NCI-H1092 treated with DMSO at 0.1 percent for 48 hours (cell line): ENCODE measurements around the gene TGFBRAP1.

Experiments
- DNase-seq: peaks from one replicate; lab custom pipeline; 2025; lab: John Stamatoyannopoulos, UW

TGFBRAP1 gene

GRCh38 chr2:105329561-105330495 is at the start of gene TGFBRAP1:
TSS of gene TGFBRAP1 (minus strand) at chr2:105329735. CDS start at chr2:105308301, 21,434 bp downstream.
- DNase-seq, result peak; percentile 12

GRCh38 chr2:105378921-105379383 is 49.4 kb upstream of the TGFBRAP1 start:
- DNase-seq, result no peak

- DNase-seq, result no peak
These were observed 48.8 kb upstream of the TGFBRAP1 start for GRCh38 chr2:105378276-105378840.

- no peak for DNase-seq
These were observed 48.3 kb upstream of the TGFBRAP1 start for GRCh38 chr2:105377871-105378270.

- no peak for DNase-seq
These were observed 47.3 kb upstream of the TGFBRAP1 start for GRCh38 chr2:105376789-105377240.

- DNase-seq, result no peak
These were observed 46.5 kb upstream of the TGFBRAP1 start for GRCh38 chr2:105376010-105376409.

- DNase-seq, result no peak
These were observed 45.5 kb upstream of the TGFBRAP1 start for GRCh38 chr2:105375001-105375561.

- no peak for DNase-seq
These were observed 44.4 kb upstream of the TGFBRAP1 start for GRCh38 chr2:105373895-105374401.

- DNase-seq, result no peak
These were observed 43.8 kb upstream of the TGFBRAP1 start for GRCh38 chr2:105373344-105373781.

GRCh38 chr2:105371810-105372209 is 42.3 kb upstream of the TGFBRAP1 start:
- DNase-seq, result no peak

GRCh38 chr2:105371156-105371555 is 41.6 kb upstream of the TGFBRAP1 start:
- no peak for DNase-seq

- peak; percentile 46 for DNase-seq
These were observed 40.5 kb upstream of the TGFBRAP1 start for GRCh38 chr2:105369777-105370690.

GRCh38 chr2:105368759-105369408 is 39.3 kb upstream of the TGFBRAP1 start:
- DNase-seq, result no peak

- no peak for DNase-seq
These were observed 35.7 kb upstream of the TGFBRAP1 start for GRCh38 chr2:105365206-105365605.

- no peak for DNase-seq
These were observed 35.1 kb upstream of the TGFBRAP1 start for GRCh38 chr2:105364436-105365139.

- DNase-seq, result no peak
These were observed 33.5 kb upstream of the TGFBRAP1 start for GRCh38 chr2:105362862-105363591.

GRCh38 chr2:105361102-105361889 is 31.8 kb upstream of the TGFBRAP1 start:
- no peak for DNase-seq

GRCh38 chr2:105358593-105358992 is 29.1 kb upstream of the TGFBRAP1 start:
- no peak for DNase-seq

- no peak for DNase-seq
These were observed 27.6 kb upstream of the TGFBRAP1 start for GRCh38 chr2:105357122-105357521.
